OCI-LY7 (cell line): ENCODE data around the gene TP53RK. TPM values are rescaled to one million over a fixed set of nuclear protein-coding genes. Genes with fewer than 3 reads are reported as not detected.

Experiments
- BruUV-seq: library from RNA; stranded (reverse); fragments of 400-500 nt; replicated peaks from 2 replicates; lab custom pipeline; 2021; lab: Mats Ljungman, UMichigan
- CTCF ChIA-PET: fragments of 300-600 bp; sonication (Branson Sonifier 250); formaldehyde crosslinking; loops from one replicate; lab custom pipeline; 2022; ENCODE audit warnings: antibody characterized with exemption; ENCODE audit not compliant: unreplicated experiment; lab: Charles Lee
- POLR2A ChIA-PET: fragments of 300-600 bp; sonication (Branson Sonifier 250); formaldehyde crosslinking; loops from one replicate; lab custom pipeline; 2022; ENCODE audit warnings: antibody characterized with exemption; lab: Charles Lee
- DNase-seq: peaks from one replicate; pipeline ENCODE4 v3.0.0-alpha.2; 2015; ENCODE audit warnings: low spot score
- H2AFZ ChIP-seq: fragments of 200-600 bp; sonication (generic), shearing (Covaris generic); 2 replicates; pipeline ENCODE4 v1.6.1; 2014; ENCODE audit warnings: mild to moderate bottlenecking, antibody characterized with exemption, low read length, moderate library complexity
- H3K27ac ChIP-seq: fragments of 200-600 bp; sonication (generic); 2 replicates; pipeline ENCODE4 v1.5.1; 2014; ENCODE audit warnings: mixed run types, low read depth, mild to moderate bottlenecking, moderate library complexity, low read length, inconsistent platforms; ENCODE audit not compliant: poor library complexity, severe bottlenecking
- H3K36me3 ChIP-seq: fragments of 200-600 bp; sonication (generic); 2 replicates; pipeline ENCODE4 v1.6.1; 2014; ENCODE audit warnings: mild to moderate bottlenecking, antibody characterized with exemption, low read length, moderate library complexity, mixed read lengths; ENCODE audit not compliant: insufficient read depth
- H3K4me1 ChIP-seq: fragments of 200-600 bp; sonication (generic); 2 replicates; pipeline ENCODE4 v1.5.1; 2014; ENCODE audit warnings: mild to moderate bottlenecking, low read length; ENCODE audit not compliant: insufficient read depth, poor library complexity, severe bottlenecking
- H3K4me2 ChIP-seq: fragments of 200-600 bp; sonication (generic); 2 replicates; pipeline ENCODE4 v1.6.1; 2014; ENCODE audit warnings: mild to moderate bottlenecking, low read length
- H3K4me3 ChIP-seq: fragments of 200-600 bp; sonication (generic); 2 replicates; pipeline ENCODE4 v1.5.1; 2014; ENCODE audit warnings: mild to moderate bottlenecking, low read depth, low read length; ENCODE audit not compliant: poor library complexity, severe bottlenecking
- H3K79me2 ChIP-seq: fragments of 200-600 bp; sonication (generic); 2 replicates; pipeline ENCODE4 v1.6.1; 2016; ENCODE audit warnings: low read depth, mild to moderate bottlenecking, low read length, moderate library complexity, mixed read lengths; ENCODE audit not compliant: insufficient read depth
- H3K9me2 ChIP-seq: fragments of 200-600 bp; sonication (generic); 2 replicates; pipeline ENCODE4 v1.6.1; 2016; ENCODE audit warnings: mild to moderate bottlenecking, low read length, mixed read lengths; ENCODE audit not compliant: insufficient read depth
- H3K9me3 ChIP-seq: fragments of 200-600 bp; sonication (generic); 2 replicates; pipeline ENCODE4 v1.6.1; 2014; ENCODE audit warnings: mild to moderate bottlenecking, mixed run types, low read length, mixed read lengths
- H4K20me1 ChIP-seq: fragments of 200-600 bp; sonication (generic); 2 replicates; pipeline ENCODE4 v1.6.1; 2014; ENCODE audit warnings: mild to moderate bottlenecking, antibody characterized with exemption, low read length, moderate library complexity, mixed read lengths; ENCODE audit not compliant: insufficient read depth
- CTCF ChIP-seq: fragments of 200-600 bp; sonication (generic); conservative IDR thresholded peaks from 2 replicates; pipeline ENCODE4 v1.5.1; 2014; ENCODE audit warnings: mild to moderate bottlenecking, antibody characterized with exemption, low read length, moderate library complexity, mixed read lengths
- EZH2phosphoT487 ChIP-seq: fragments of 200-600 bp; sonication (generic); IDR thresholded peaks from 2 replicates; pipeline ENCODE4 v1.6.1; 2018; ENCODE audit warnings: low read depth, borderline replicate concordance, mild to moderate bottlenecking, mixed run types, antibody characterized with exemption, low read length, moderate library complexity, mixed read lengths
- intact Hi-C: fragments of 100-400 bp; cut with micrococcal nuclease; formaldehyde crosslinking; loops from one replicate; pipeline ENCODE4 v1.10.0; 2022; ENCODE audit not compliant: unreplicated experiment
- total RNA-seq, 2 experiments: library from RNA; depleted of rRNA in 1 of 2; stranded (reverse); fragments of >200 nt in 1 of 2; shearing (Covaris generic) in 1 of 2; gene quantifications; 2 replicates each; pipeline ENCODE4 v1.2.3, GENCODE V29; 2014 to 2022

TP53RK gene
- total RNA-seq, 2 experiments from 2014 or later = 18.6 to 32.9 TPM

GRCh38 chr20:46638134-46638897, 50.9 kb downstream of the TP53RK start:
- TF ChIP-seq CTCF (no peak), EZH2phosphoT487 (no peak)

GRCh38 chr20:46637427-46638133, 51.7 kb downstream of the TP53RK start:
- DNase-seq = no peak
- ChIA-PET POLR2A (no interaction called here), CTCF (no interaction called here)
- TF ChIP-seq CTCF (no peak), EZH2phosphoT487 (no peak)
- Histone ChIP-seq H2AFZ (no peak overlapping the region), H4K20me1 (no peaks in the 10 kb centered on the region), H3K9me2 (no peaks in the 10 kb centered on the region), H3K79me2 (no peaks in the 10 kb centered on the region), H3K9me3 (no peaks in the 10 kb centered on the region), H3K36me3 (no peaks in the 10 kb centered on the region), H3K4me1 (no peaks in the 10 kb centered on the region), H3K4me2 (no peak overlapping the region), H3K27ac (no peak overlapping the region), H3K4me3 (no peak overlapping the region)
- intact Hi-C loops = no loop called here
- BruUV-seq = no TSS peak

More at GRCh38 chr20:46638134-46638897, 50.9 kb downstream of the TP53RK start:
- Histone ChIP-seq H4K20me1 (no peaks in the 10 kb centered on the region), H3K9me2 (no peaks in the 10 kb centered on the region), H2AFZ (no peak overlapping the region), H3K9me3 (no peaks in the 10 kb centered on the region), H3K4me1 (no peaks in the 10 kb centered on the region), H3K4me3 (no peak overlapping the region), H3K36me3 (no peaks in the 10 kb centered on the region), H3K79me2 (no peaks in the 10 kb centered on the region), H3K27ac (no peak overlapping the region), H3K4me2 (no peak overlapping the region)
- ChIA-PET POLR2A (no interaction called here), CTCF (no interaction called here)
- no peak for DNase-seq
- no TSS peak for BruUV-seq
- intact Hi-C loops = no loop called here

GRCh38 chr20:46637020-46637419, 52.2 kb downstream of the TP53RK start:
- CTCF ChIA-PET = no interaction called here
- TF ChIP-seq CTCF (no peak), EZH2phosphoT487 (no peak)

More at GRCh38 chr20:46637020-46637419, 52.2 kb downstream of the TP53RK start:
- intact Hi-C loops = no loop called here
- H3K27ac ChIP-seq = no peak overlapping the region
- no peaks in the 10 kb centered on the region for H3K4me1 ChIP-seq
- no peak for DNase-seq
- no peaks in the 10 kb centered on the region for H3K79me2 ChIP-seq
- no peak overlapping the region for H2AFZ ChIP-seq
- no TSS peak for BruUV-seq
- no peaks in the 10 kb centered on the region for H3K9me3 ChIP-seq
- no peaks in the 10 kb centered on the region for H3K36me3 ChIP-seq
- POLR2A ChIA-PET = no interaction called here
- no peak overlapping the region for H3K4me3 ChIP-seq
- no peaks in the 10 kb centered on the region for H3K9me2 ChIP-seq
- H4K20me1 ChIP-seq = no peaks in the 10 kb centered on the region
- no peak overlapping the region for H3K4me2 ChIP-seq
